ENCODE data around the gene ZFAND2B. TPM values are rescaled to one million over a fixed set of nuclear protein-coding genes. Genes with fewer than 3 reads are reported as not detected.

ZFAND2B gene
- total RNA-seq, 1 donor = 25.0 TPM

- Histone ChIP-seq H2AFZ (ENCODE audit: low read length) (no peak overlapping the region), H3K36me3 (ENCODE audit: insufficient read depth, low read length) (peaks cover 57% of the 10 kb centered on the region), H4K20me1 (ENCODE audit: insufficient read depth, low read length) (peaks cover 12% of the 10 kb centered on the region), H3K9me3 (ENCODE audit: low read depth, low read length) (no peaks in the 10 kb centered on the region), H3K27ac (ENCODE audit: low read depth, low read length) (no peak overlapping the region), H3K27me3 (ENCODE audit: insufficient read depth, low read length) (no peaks in the 10 kb centered on the region), H3K4me1 (ENCODE audit: insufficient read depth, low read length) (peaks cover 23% of the 10 kb centered on the region), H3K4me3 (ENCODE audit: insufficient read depth, low read length) (no peak overlapping the region), H3K79me2 (ENCODE audit: insufficient read depth, low read length) (peaks cover 6% of the 10 kb centered on the region), H3K4me2 (ENCODE audit: insufficient read depth, low read length) (no peak overlapping the region)
- no peak for TF ChIP-seq CTCF (IDR thresholded peaks at IDR 0.05; ENCODE audit: extremely low read depth, low read depth, low read length)
- peak; percentile 19 for DNase-seq (ENCODE audit: insufficient read length, low spot score, missing footprints)
These were observed 15.5 kb downstream of the ZFAND2B start for GRCh38 chr2:219221957-219222518.

GRCh38 chr2:219223831-219224610 lies 17.4 kb downstream of the ZFAND2B start:
- H3K4me3 ChIP-seq (ENCODE audit: insufficient read depth, low read length) = no peak overlapping the region
- H3K36me3 ChIP-seq (ENCODE audit: insufficient read depth, low read length) = peaks cover 57% of the 10 kb centered on the region
- peaks cover 24% of the 10 kb centered on the region for H4K20me1 ChIP-seq (ENCODE audit: insufficient read depth, low read length)
- no peaks in the 10 kb centered on the region for H3K9me3 ChIP-seq (ENCODE audit: low read depth, low read length)
- DNase-seq (ENCODE audit: insufficient read length, low spot score, missing footprints) = peak; percentile 67
- peaks cover 21% of the 10 kb centered on the region for H3K4me1 ChIP-seq (ENCODE audit: insufficient read depth, low read length)
- no peak overlapping the region for H2AFZ ChIP-seq (ENCODE audit: low read length)
- no peak overlapping the region for H3K27ac ChIP-seq (ENCODE audit: low read depth, low read length)
- H3K27me3 ChIP-seq (ENCODE audit: insufficient read depth, low read length) = no peaks in the 10 kb centered on the region
- no peak overlapping the region for H3K4me2 ChIP-seq (ENCODE audit: insufficient read depth, low read length)
- peaks cover 26% of the 10 kb centered on the region for H3K79me2 ChIP-seq (ENCODE audit: insufficient read depth, low read length)
- no peak for TF ChIP-seq CTCF (IDR thresholded peaks at IDR 0.05; ENCODE audit: extremely low read depth, low read depth, low read length)

GRCh38 chr2:219225350-219225749 lies 18.8 kb downstream of the ZFAND2B start:
- H4K20me1 ChIP-seq (ENCODE audit: insufficient read depth, low read length) = peaks cover 20% of the 10 kb centered on the region
- H3K36me3 ChIP-seq (ENCODE audit: insufficient read depth, low read length) = peaks cover 49% of the 10 kb centered on the region
- no peak for DNase-seq (ENCODE audit: insufficient read length, low spot score, missing footprints)
- H3K4me2 ChIP-seq (ENCODE audit: insufficient read depth, low read length) = no peak overlapping the region
- TF ChIP-seq CTCF (IDR thresholded peaks at IDR 0.05; ENCODE audit: extremely low read depth, low read depth, low read length) = no peak
- H3K79me2 ChIP-seq (ENCODE audit: insufficient read depth, low read length) = peaks cover 28% of the 10 kb centered on the region
- peaks cover 18% of the 10 kb centered on the region for H3K4me1 ChIP-seq (ENCODE audit: insufficient read depth, low read length)
- H2AFZ ChIP-seq (ENCODE audit: low read length) = no peak overlapping the region
- no peaks in the 10 kb centered on the region for H3K27me3 ChIP-seq (ENCODE audit: insufficient read depth, low read length)
- no peak overlapping the region for H3K4me3 ChIP-seq (ENCODE audit: insufficient read depth, low read length)
- H3K27ac ChIP-seq (ENCODE audit: low read depth, low read length) = no peak overlapping the region
- H3K9me3 ChIP-seq (ENCODE audit: low read depth, low read length) = no peaks in the 10 kb centered on the region
